NCI-H774 (cell line): Measurements from ENCODE around the gene FIBCD1.

Experiments
- DNase-seq: peaks from one replicate; lab custom pipeline; 2025; lab: John Stamatoyannopoulos, UW

Gene FIBCD1

DNA sequence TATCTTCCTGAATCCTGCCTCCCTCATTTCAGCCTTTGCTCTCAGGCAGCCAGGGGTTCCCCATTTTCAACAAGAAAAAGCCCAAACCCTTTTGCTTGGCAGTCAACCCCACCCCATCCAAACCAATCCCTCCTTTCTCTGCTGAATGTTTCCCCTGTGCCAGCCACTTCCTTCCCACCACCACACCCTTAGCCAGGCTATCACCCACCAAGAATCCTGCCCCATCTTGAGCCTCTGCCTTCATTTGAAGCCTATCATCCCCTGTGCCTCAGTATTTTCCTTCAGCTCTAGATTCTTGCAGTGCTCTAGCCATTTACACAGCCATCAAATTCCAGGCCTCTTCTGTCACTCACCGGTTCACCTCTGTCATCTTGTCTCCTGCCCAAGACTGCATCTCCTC is 15.3 kb upstream of the FIBCD1 start:
- no peak for DNase-seq

DNA sequence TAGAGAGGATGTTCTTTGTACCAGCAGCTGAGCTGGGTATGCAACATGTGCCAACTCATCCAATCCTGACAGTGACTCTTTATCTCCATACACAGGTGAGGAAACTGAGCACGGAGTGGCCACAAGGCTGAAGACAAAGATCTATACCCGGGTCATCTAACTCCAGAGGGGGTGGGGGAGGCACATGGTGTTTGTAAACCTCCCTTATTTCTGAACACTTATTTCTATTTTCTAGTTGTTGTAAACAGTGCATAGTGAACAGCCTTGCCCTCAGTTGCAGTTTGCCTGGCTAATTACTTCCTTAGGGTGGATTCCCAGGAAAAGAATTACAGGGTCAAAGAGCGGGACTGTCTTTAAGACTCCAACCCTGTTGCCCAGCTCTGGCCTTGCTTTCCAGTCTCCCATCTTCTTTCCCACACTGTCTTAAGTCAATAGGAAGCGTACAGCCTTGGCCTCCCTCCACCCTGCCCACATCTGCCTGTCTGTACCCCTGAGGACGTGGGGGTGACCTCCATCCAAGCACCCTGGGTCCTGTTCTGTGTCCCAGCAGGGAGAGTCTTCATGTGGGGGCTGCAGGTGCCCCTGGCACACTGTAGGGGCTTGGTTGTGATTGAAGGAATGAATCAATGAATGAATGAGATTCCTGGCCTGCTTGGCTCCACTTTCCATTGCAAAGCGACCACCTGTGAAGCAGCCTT is 13.2 kb upstream of the FIBCD1 start:
- no peak for DNase-seq

DNA sequence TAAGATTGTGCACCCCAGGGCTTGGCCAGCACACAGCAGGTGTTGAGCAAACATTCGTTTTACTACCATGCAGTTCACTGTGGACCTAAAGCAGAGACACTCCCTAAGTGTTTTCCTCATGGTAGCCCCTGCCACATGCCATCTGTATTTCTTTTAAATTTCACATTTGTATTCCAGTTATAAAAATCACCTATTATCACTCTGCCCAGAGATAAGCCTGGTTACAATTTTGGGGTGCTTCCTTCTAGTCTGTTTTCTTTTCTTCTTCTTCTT is 10.9 kb upstream of the FIBCD1 start:
- DNase-seq, result no peak

DNA sequence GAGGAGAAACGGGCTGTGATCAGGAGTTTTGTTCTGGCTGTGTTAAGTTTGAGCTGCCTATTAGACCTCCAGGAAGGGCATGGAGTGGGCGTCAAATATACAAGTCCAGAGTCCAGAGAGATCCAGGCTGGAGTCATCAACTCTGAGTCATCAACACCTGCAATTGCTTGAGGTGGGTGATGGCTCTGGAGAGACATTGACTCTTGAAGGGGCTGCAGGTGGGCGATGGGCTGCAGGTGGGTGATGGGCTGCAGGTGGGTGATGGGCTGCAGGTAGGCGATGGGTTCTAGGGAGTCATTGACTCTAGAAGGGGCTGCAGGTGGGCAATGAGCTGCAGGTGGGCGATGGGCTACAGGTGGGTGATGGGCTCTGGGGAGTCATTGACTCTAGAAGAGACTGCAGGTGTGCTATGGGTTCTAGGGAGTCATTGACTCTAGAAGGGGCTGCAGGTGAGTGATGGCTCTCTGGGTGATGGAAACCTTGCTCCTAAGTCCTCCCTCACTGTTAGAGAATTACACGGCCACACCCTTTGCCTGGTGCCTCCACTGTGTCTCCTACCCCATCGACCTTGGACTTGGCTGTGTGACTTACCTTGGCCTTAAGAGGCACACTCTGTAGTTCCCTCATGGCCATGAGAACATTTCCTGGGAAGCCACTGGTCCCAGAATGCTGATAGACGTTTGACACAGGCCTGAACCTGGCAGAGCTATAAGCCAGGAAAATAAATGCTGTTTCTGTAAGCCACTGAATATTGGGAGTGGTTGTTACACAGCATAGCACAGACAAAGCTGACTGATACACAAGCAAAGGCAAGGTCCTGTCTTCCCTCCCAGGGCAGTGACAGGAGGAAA is 10.4 kb upstream of the FIBCD1 start:
- DNase-seq, result no peak

DNA sequence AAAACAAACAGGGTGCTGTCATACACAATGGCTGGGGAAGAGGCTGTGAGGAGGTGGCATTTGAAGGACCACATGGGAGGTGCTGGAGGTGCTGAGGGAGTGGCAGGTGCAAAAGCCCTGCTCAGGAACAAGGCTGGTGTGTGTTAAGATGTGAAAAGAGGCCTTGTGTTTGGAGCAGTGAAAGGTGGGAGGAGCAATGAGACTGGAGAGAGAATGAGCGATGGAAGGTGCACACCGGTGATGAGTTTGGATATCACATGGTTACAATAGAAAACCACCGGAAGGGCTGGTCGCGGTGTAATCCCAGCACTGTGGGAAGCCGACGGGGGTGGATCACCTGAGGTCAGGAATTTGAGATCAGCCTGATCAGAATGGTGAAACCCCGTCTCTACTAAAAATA is 9.2 kb upstream of the FIBCD1 start:
- peak; percentile 65 for DNase-seq

DNA sequence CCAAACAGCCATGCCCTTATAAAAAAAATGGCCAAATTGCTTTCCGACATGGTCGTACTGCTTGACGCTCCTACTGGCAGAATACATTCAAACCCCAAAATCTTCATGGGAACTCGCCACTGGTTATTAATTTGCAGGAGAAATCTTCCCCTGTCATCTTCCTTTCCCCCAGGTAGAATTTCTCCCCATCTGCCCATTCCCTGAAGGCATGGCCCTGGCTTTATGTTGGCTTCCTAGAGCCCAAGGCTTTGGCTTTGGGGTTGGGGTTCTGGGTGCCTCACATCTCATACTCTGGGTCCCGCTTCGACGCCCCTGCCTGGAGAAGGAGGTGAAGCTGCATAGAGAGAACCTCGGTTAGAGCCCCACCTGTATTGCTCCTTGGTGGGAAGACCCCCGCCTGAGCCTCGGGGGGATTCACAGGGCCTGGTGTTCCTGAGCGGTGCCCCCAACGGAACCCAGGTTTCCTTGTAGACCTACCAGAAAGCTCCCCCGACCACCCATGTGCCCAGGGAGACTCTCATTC is 8.6 kb upstream of the FIBCD1 start:
- DNase-seq, result no peak

DNA sequence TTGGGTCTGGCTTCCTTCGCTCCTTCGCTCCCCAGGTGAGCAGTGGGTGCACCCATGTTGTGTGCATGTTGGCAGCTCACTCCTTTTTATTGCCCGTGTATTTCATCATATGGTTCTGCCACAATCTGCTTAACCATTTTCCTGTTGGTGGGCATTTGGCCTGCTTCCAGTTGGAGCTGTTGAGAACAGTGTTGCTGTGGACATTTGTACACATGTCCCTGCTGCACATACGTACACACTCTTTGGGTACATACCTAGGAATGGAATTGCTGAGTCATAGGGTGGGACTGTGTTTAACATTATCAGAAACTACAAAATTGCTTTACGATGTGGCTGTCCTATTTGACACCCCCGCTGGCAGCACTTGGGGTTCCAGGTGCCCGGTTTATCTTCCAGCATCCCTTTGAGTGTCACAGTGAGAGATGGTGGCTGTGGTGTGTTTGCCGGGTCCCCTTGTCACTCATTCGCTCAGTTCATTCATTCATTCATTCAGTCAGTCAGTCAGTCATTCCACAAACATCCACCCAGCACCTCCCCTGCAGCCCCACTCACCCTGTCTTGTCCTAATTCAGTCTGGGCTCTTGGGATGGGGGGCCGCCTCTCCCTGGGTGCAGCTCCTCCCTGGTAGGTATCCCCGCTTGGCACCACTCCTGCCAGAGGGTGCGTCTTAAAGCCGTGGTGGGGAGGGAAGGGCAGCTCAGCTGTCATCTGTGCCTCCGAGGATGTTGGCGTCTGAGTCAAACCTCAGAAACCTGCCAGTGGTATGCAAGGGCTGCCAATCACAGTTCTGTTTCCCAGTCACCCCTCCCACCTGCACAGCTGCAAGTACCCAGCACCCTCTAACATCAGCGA is 7.9 kb upstream of the FIBCD1 start:
- DNase-seq, result peak; percentile 31

DNA sequence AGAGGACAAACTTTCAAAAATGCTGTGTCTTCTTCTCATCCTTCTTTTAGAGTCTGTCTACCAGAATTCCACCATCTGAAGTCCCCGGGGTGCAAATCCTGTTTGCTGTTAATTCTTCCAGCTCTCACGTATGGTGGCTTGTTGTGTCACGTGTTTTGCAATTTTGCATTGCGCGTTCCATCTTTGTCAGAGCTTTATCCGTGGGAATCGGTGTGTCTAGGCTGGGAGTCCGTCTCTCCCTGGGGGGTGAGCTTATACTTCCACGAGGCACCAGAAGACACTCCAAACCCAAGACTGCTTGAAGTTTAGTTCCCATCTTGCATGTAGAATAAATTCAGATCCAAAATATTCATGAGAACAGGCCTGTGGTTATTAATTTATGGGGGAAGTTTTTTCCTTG is 6.1 kb upstream of the FIBCD1 start:
- no peak for DNase-seq

DNA sequence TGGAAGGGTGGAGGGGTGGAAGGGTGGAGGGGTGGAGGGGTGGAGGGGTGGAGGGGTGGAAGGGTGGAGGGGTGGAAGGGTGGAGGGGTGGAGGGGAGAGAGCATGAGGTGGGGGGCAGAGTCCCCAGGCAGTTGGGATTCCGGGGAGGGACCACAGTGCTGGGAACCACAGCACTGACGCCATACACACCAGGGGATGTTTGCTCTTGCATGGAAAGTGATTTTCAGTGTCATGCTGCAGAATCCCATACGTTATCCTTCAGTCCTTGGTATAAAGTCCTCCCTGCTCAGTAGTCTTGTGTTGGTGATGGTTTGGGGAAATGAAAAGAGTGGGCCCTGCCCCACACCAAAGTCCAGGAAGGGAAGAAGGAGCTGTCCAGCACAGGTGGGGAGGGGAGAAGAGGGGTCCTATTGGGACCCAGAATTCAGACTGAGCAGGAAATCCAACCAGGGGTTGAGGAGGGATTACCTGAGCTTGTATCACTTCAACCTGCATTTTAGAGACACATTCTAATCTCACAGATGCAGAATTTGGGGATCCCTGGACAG is 5.5 kb upstream of the FIBCD1 start:
- DNase-seq, result no peak

DNA sequence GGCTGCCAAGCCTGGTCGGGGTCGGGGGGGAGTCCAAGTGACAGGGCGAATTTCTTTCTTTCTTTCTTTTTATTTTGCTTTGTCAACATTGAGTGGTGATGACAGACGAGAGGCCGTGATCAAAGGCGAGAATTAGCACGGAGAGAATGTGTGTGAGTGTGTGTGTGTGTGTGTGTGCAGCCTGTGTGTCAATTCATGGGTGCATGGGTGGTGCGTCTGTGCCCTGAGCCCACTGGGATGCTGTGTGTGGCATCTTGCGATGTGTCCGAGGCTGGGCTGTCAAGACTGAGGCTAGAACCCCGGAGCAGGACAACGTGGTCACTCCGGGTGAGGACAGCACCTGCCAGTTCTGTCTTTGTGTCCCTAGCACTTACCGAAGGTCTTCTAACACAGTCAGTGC is 4.7 kb upstream of the FIBCD1 start:
- peak; percentile 14 for DNase-seq

DNA sequence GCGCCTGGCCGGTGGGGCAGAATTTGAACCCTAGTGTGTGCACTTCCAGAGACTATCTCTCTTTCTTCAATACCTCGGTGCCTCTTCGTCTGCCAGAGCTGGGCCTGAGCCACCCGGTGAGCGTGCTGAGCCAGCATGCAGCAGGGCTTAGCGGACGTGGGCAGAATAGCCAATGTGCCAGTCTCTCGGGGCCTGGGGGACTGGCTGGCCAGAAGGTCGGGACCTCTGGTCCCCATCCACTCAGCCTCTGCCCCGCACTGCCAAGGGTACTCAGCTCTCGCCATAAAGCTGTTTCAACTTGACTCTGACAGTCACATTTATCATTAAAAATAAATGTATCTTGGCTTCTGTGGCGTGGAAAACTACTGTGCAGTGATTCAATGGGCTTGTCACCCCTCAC is 4.2 kb upstream of the FIBCD1 start:
- no peak for DNase-seq

DNA sequence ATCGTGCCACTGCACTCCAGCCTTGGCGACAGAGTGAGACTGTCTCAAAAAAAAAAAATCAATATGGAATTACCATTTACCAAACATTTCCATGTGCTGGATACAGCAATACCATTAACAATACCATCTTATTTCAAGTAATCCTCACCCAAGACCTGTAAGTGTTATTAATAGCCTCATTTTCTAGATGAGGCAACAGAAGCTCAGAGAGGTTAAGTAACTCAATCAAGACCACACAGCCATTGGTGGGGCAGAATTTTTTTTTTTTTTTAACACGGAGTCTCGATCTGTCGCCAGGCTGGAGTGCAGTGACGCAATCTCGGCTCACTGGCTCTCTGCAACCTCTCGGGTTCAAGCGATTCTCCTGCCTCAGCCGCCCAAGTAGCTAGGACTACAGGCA is 3.6 kb upstream of the FIBCD1 start:
- DNase-seq, result no peak

DNA sequence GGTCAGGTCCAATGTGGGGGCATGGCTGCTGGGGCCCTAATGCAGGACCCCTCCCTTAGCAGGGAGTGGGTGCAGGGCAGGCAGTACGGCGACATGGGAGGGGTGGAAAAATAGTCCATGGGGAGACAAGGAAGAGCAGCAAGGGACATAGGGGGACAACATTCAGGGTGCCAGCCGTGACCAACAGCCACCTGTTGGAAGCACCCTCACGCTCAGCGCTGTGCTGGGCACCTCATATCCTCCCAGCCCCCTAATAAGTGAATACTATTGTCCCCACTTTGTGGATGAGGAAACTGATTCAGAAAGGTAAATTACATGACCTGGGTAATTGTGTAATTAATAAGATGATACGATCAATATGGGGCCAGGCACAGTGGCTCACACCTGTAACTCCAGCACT is 3.0 kb upstream of the FIBCD1 start:
- no peak for DNase-seq

DNA sequence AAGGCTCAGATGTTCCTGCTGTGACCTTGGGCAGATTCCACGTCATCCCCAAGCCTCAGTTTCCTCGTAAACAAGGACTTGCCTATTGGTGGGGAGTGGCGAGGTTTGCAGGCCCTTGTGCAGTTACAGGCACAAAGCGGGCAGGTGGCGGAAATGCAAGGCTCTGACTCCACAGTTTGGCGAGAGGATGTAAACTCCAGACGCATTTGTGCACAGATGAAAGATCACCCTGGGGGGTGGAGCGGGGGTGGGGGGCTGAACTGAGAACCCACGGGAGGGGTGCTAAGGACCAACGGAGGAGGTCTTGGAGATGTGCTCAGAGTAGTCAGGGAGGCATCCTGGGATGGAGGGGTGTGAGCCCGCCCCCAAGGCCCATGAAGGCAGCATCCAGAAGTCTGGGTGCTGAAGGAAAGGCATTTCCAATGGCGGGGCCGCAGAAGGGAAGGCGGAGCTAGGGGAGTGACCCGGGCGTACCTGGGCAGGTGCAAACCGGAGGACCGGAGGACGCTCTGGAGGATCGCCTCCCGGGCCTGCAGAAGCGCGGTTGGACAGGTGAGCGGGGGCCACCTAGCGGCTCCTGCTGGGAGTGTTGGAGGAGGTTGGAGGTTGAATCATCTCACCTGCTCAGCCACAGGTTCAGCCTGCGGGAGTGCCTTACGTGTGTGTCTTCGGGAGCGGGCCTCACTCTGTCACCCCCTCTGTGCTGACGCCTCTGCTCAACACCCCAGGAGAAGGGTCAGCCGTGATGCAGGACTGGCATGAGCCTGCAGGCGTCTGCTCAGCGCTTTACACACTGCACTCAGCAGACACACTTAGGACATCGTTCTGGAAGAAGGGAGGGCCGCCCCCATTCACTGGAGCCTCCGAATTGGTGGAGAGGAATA is 1.9 kb upstream of the FIBCD1 start:
- DNase-seq, result peak; percentile 85

DNA sequence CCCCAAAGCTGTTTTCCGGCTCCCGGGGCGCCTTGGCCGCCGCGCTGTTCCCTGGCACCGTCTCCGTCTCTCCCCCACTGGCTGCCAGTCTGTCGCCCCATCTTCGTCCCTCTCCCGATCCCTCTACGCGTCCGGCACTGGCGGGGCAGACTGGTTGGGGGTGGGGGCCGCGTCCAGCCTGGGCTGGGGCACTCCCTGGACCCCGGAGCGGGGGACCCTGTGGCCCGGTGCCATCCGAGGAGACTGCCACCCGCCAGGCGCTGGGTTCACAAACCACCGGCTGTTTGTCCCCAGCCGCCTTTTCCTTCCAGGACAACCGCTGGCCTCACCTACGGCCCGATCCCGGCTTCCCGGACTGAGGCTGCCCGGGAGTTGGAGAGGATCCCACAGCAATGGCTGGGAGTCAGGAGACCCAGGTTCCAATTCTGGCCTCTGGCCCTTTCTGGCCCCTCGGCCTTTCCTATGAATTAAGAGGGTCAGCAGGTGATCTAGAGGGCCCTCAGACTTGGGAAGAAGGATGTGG is 1.0 kb upstream of the FIBCD1 start:
- DNase-seq, result no peak

DNA sequence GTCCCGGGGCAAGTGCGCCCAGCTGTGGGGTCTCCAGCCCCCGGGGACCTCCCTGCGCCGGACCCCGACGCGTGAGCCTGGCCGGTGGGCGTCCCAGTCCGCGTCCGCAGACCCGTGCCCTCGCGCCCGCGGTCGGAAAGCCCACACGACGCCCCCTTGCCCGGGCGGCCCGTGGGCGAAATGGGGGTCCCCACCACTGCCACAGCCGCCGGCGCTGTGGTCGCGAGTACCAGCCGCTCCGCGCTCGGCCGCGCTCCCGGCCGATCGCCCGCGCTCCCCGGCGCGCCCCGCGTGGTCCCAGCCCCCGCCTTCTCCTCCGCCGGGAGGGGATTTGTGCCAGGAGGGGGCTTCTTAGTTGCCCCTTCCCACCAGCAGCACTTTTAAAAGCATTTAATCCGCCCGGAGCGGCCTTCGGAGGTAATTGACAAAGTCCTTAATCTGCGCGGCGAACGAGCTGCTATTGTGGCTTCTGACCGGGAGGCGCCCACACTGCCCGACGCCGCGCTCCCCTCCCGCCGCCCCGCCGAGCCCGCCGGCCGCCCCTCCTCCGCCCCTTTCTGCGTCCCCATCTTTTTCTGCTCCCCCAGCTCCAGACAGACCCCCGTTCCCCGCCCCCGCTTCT is 469 bp upstream of the FIBCD1 start:
- DNase-seq, result no peak

DNA sequence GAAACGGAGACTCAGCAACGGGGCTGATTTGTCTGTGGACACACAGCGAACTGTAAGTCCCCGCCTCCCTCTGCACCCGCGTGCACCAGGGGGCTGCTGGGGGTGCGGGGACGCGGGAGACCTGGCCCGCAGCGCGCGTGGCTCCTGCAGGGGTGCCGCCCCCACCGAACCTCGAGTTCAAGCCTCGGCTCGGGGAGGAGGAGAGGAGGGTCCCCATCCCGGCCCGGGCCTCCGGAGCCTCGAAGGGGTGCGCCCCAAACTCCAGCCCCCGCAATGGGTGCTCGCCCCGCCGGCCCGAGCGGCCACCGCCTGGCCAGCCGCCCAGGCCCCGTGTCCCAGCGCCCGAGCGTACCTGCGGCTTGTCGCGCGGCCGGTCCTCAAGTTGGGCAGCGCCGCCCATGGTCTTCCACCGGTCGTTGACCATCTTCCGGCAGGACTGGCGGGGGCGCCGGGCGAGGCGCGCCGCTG is 829 bp downstream of the FIBCD1 start:
- no peak for DNase-seq

DNA sequence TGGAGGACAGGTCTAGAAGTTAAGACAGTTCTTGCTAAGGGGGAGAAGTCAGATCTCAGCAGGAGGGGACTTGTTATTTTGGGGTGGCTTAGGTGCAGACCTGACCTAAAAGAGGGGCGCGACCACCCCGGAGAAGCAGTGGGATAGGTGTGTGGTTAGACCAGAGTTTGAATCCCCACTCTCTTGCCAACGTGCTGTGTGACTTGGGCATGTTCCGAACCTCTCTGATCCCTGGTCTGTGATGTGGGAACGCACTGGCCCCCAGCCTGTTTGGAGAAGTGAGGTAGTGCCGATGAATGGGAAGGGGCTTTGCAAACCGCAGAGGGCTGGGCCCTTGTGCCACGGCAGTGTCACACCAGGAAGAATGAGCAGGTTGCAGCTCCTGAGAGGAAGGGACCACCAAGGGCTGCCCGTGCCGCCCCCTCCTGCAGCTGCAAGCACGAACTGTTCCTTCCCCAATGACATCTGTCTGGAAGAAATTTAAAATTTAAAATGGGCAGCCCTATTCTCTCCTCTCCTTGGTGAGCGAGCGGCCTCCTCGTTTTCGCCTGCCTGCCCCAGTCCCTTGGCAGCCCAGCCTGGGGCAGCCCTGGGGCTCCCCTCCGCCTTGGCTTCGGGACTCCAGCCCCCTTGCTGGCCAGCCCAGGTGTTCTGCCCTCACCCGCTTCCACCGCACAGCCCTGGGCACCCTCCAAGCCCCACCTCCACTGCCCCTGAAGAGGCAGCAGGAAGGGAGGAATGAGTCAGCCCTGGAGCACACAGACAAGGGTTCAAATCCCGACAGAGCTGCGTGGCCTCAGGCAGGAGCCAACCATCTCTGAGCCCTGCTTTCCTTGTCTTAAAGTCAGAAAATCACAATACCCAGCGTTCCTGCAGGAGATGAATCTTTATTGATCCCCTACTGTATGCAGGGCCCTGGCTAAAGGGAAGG is 1.6 kb downstream of the FIBCD1 start:
- no peak for DNase-seq
